ENCODE data around the gene PLAAT4.
A peak's percentile ranks its signal among the peaks of the same experiment; 100 is the strongest.
"Not testable (repeated sequence)": the region's sequence is repeated elsewhere in the genome, so short reads cannot be mapped to it uniquely, and the experiment has no call there.

PLAAT4 gene

DNA sequence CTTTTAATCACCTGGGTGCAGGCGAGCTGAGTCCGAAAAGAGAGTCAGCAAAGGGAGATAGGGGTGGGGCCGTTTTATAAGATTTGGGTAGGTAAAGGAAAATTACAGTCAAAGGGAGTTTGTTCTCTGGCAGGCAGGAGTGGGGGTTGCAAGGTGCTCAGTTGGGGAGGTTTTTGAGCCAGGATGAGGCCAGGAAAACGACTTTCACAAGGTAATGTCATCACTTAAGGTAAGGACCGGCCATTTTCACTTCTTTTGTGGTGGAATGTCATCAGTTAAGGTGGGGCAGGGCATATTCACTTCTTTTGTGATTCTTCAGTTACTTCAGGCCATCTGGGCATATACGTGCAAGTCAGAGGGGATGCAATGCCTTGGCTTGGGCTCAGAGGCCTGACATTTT lies 7.2 kb upstream of the PLAAT4 start:
- H2BK15ac ChIP-seq (ENCODE audit: low read depth, poor library complexity, severe bottlenecking); H2AFZ ChIP-seq (ENCODE audit: low read depth, low read length); H3K27me3 ChIP-seq (ENCODE audit: control insufficient read depth in 1 of 2, insufficient read depth in 1 of 2, low read length in 2 of 2); H3K4me2 ChIP-seq (ENCODE audit: low read length, poor library complexity, severe bottlenecking); H2BK12ac ChIP-seq (ENCODE audit: low read length in 2 of 2); H3K79me1 ChIP-seq (replicated peaks; ENCODE audit: low read length, poor library complexity, severe bottlenecking); H2BK120ac ChIP-seq (ENCODE audit: low read depth, low read length); H2BK5ac ChIP-seq (ENCODE audit: low read depth, low read length, poor library complexity, severe bottlenecking); H3K36me3 ChIP-seq (ENCODE audit: control insufficient read depth in 1 of 2, insufficient read depth in 2 of 2, low read depth in 1 of 2, low read length in 2 of 2); H3K23ac ChIP-seq (ENCODE audit: low read length in 2 of 2); H3K18ac ChIP-seq (ENCODE audit: low read depth in 1 of 2, low read length in 2 of 2); H3K9me3 ChIP-seq (ENCODE audit: control insufficient read depth, low read length); DNase-seq; H3K9ac ChIP-seq (ENCODE audit: low read length); H3K4ac ChIP-seq (ENCODE audit: low read depth in 1 of 2, low read length in 2 of 2); H3K4me3 ChIP-seq (ENCODE audit: insufficient read depth in 1 of 2, low read depth in 1 of 2, low read length in 2 of 2); H4K8ac ChIP-seq (ENCODE audit: low read length); H4K91ac ChIP-seq (ENCODE audit: low read length); H3K14ac ChIP-seq (ENCODE audit: low read length in 2 of 2): not testable (repeated sequence)
- 53% methylated on average over 6 of the region's 6 CpGs for WGBS
- Histone ChIP-seq H2AK5ac (ENCODE audit: low read length, severe bottlenecking) (peak overlapping the region; percentile 69), H3K4me1 (ENCODE audit: control insufficient read depth, insufficient read depth, low read depth, low read length) (peaks cover 10% of the 10 kb centered on the region), H3K27ac (ENCODE audit: low read length, poor library complexity, severe bottlenecking) (peak overlapping the region; percentile 90)

DNA sequence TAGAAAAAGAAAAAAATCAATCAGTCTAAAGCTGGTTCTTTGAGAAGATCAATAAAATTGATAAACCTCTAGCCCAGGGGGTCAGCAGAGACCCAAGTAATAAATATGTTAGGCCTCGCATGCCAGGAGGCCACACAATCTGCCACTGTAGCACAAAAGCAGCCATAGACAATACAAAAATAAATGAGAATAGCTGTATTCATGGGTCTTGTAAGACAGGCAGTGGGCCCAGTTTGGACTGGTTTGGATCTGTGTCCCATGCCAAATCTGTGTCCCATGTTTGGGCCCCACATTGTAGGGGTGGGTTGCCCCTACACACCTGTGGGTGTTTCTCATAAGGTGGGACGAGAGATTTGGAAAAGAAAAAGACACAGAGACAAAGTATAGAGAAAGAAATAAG lies 6.6 kb upstream of the PLAAT4 start:
- H3K23ac ChIP-seq (ENCODE audit: low read length in 2 of 2) = no peak overlapping the region
- no peak overlapping the region for H2BK120ac ChIP-seq (ENCODE audit: low read depth, low read length)
- H2AFZ ChIP-seq (ENCODE audit: low read depth, low read length) = no peak overlapping the region
- H2AK5ac ChIP-seq (ENCODE audit: low read length, severe bottlenecking) = peak overlapping the region; percentile 99
- H4K91ac ChIP-seq (ENCODE audit: low read length) = no peak overlapping the region
- H2BK5ac ChIP-seq (ENCODE audit: low read depth, low read length, poor library complexity, severe bottlenecking) = peak overlapping the region; percentile 4
- no peaks in the 10 kb centered on the region for H3K36me3 ChIP-seq (ENCODE audit: control insufficient read depth in 1 of 2, insufficient read depth in 2 of 2, low read depth in 1 of 2, low read length in 2 of 2)
- no peak overlapping the region for H3K4ac ChIP-seq (ENCODE audit: low read depth in 1 of 2, low read length in 2 of 2)
- no peak overlapping the region for H2BK15ac ChIP-seq (ENCODE audit: low read depth, poor library complexity, severe bottlenecking)
- DNase-seq = no peak
- no peak overlapping the region for H3K9ac ChIP-seq (ENCODE audit: low read length)
- 83% methylated on average over 2 of the region's 2 CpGs for WGBS
- peaks cover 10% of the 10 kb centered on the region for H3K4me1 ChIP-seq (ENCODE audit: control insufficient read depth, insufficient read depth, low read depth, low read length)
- H3K79me1 ChIP-seq (replicated peaks; ENCODE audit: low read length, poor library complexity, severe bottlenecking) = no peaks in the 10 kb centered on the region
- no peak overlapping the region for H2BK12ac ChIP-seq (ENCODE audit: low read length in 2 of 2)
- peak overlapping the region; percentile 86 for H3K27ac ChIP-seq (ENCODE audit: low read length, poor library complexity, severe bottlenecking)
- H3K9me3 ChIP-seq (ENCODE audit: control insufficient read depth, low read length) = no peaks in the 10 kb centered on the region
- H3K27me3 ChIP-seq (ENCODE audit: control insufficient read depth in 1 of 2, insufficient read depth in 1 of 2, low read length in 2 of 2) = no peaks in the 10 kb centered on the region
- H3K18ac ChIP-seq (ENCODE audit: low read depth in 1 of 2, low read length in 2 of 2) = no peak overlapping the region
- no peak overlapping the region for H3K14ac ChIP-seq (ENCODE audit: low read length in 2 of 2)
- H3K4me3 ChIP-seq (ENCODE audit: insufficient read depth in 1 of 2, low read depth in 1 of 2, low read length in 2 of 2) = no peak overlapping the region
- H4K8ac ChIP-seq (ENCODE audit: low read length) = no peak overlapping the region
- no peak overlapping the region for H3K4me2 ChIP-seq (ENCODE audit: low read length, poor library complexity, severe bottlenecking)

DNA sequence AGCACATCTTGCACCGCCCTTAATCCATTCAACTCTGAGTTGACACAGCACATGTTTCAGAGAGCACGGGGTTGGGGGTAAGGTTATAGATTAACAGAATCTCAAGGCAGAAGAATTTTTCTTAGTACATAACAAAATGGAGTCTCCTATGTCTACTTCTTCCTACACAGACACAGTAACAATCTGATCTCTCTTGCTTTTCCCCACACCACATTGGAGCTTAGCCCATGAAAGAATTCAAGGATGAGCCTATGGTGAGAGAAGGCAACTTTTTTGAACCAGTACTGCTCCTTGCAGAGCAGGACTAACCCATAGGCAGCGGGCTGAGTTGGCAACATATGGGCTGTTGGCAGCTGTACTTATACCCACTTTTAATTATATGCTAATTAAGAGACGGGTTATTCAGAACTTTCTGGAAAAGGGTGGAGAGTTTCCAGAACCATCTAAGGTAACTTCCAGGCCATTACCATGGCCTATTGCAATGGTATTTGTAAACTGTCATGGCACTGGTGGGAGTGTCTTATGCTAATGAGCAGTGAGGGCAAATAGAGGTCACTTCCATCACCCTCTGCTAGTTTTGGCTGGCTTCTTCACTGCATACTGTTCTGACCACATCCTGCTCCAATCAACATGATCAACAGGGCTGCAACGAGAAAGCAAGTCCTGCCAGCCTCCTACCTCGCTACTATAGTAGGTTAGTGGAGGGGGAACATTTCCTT lies 5.4 kb upstream of the PLAAT4 start:
- not testable (repeated sequence) for H3K14ac ChIP-seq (ENCODE audit: low read length in 2 of 2); H3K18ac ChIP-seq (ENCODE audit: low read depth in 1 of 2, low read length in 2 of 2); H4K8ac ChIP-seq (ENCODE audit: low read length); H3K4me3 ChIP-seq (ENCODE audit: insufficient read depth in 1 of 2, low read depth in 1 of 2, low read length in 2 of 2); H4K91ac ChIP-seq (ENCODE audit: low read length); H2BK120ac ChIP-seq (ENCODE audit: low read depth, low read length); H3K4ac ChIP-seq (ENCODE audit: low read depth in 1 of 2, low read length in 2 of 2); H3K9me3 ChIP-seq (ENCODE audit: control insufficient read depth, low read length); H3K9ac ChIP-seq (ENCODE audit: low read length); H3K23ac ChIP-seq (ENCODE audit: low read length in 2 of 2); H3K27me3 ChIP-seq (ENCODE audit: control insufficient read depth in 1 of 2, insufficient read depth in 1 of 2, low read length in 2 of 2); H2BK15ac ChIP-seq (ENCODE audit: low read depth, poor library complexity, severe bottlenecking); H2AFZ ChIP-seq (ENCODE audit: low read depth, low read length); H3K79me1 ChIP-seq (replicated peaks; ENCODE audit: low read length, poor library complexity, severe bottlenecking); H2BK12ac ChIP-seq (ENCODE audit: low read length in 2 of 2); H3K36me3 ChIP-seq (ENCODE audit: control insufficient read depth in 1 of 2, insufficient read depth in 2 of 2, low read depth in 1 of 2, low read length in 2 of 2); H3K4me2 ChIP-seq (ENCODE audit: low read length, poor library complexity, severe bottlenecking)
- Histone ChIP-seq H2AK5ac (ENCODE audit: low read length, severe bottlenecking) (peak overlapping the region; percentile 79), H2BK5ac (ENCODE audit: low read depth, low read length, poor library complexity, severe bottlenecking) (peak overlapping the region; percentile 48), H3K4me1 (ENCODE audit: control insufficient read depth, insufficient read depth, low read depth, low read length) (peaks cover 13% of the 10 kb centered on the region), H3K27ac (ENCODE audit: low read length, poor library complexity, severe bottlenecking) (peak overlapping the region; percentile 96)
- WGBS = 70% methylated on average over 2 of the region's 6 CpGs
- DNase-seq = peak; percentile 50

DNA sequence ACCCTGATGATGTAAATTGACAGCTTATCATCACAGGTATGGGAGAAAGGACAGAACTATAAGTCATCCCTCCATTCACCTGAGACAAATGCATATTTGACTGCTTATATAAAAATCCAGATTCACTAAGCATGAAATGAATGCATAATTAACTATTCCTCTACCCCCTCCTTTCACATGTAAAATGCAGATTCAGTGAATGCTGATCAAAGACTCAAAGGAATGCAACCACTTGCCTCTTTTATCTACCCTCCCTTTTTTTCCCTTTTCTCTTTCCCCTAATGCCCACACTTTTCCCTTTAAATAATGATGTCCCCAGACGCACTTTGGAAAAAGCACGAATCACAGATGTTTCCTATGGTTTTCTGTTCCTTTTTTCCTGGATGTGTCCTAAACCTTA lies 4.5 kb upstream of the PLAAT4 start:
- Histone ChIP-seq H3K79me1 (replicated peaks; ENCODE audit: low read length, poor library complexity, severe bottlenecking) (no peaks in the 10 kb centered on the region), H2BK5ac (ENCODE audit: low read depth, low read length, poor library complexity, severe bottlenecking) (no peak overlapping the region), H3K4me2 (ENCODE audit: low read length, poor library complexity, severe bottlenecking) (no peak overlapping the region), H3K4ac (ENCODE audit: low read depth in 1 of 2, low read length in 2 of 2) (no peak overlapping the region), H3K9me3 (ENCODE audit: control insufficient read depth, low read length) (no peaks in the 10 kb centered on the region), H2AFZ (ENCODE audit: low read depth, low read length) (no peak overlapping the region), H3K4me3 (ENCODE audit: insufficient read depth in 1 of 2, low read depth in 1 of 2, low read length in 2 of 2) (no peak overlapping the region), H3K14ac (ENCODE audit: low read length in 2 of 2) (no peak overlapping the region), H4K91ac (ENCODE audit: low read length) (no peak overlapping the region), H3K4me1 (ENCODE audit: control insufficient read depth, insufficient read depth, low read depth, low read length) (peaks cover 18% of the 10 kb centered on the region), H3K36me3 (ENCODE audit: control insufficient read depth in 1 of 2, insufficient read depth in 2 of 2, low read depth in 1 of 2, low read length in 2 of 2) (no peaks in the 10 kb centered on the region), H2AK5ac (ENCODE audit: low read length, severe bottlenecking) (no peak overlapping the region), H3K18ac (ENCODE audit: low read depth in 1 of 2, low read length in 2 of 2) (no peak overlapping the region), H4K8ac (ENCODE audit: low read length) (no peak overlapping the region), H3K27me3 (ENCODE audit: control insufficient read depth in 1 of 2, insufficient read depth in 1 of 2, low read length in 2 of 2) (no peaks in the 10 kb centered on the region), H3K23ac (ENCODE audit: low read length in 2 of 2) (no peak overlapping the region), H2BK120ac (ENCODE audit: low read depth, low read length) (no peak overlapping the region), H2BK12ac (ENCODE audit: low read length in 2 of 2) (no peak overlapping the region), H3K9ac (ENCODE audit: low read length) (no peak overlapping the region), H3K27ac (ENCODE audit: low read length, poor library complexity, severe bottlenecking) (peak overlapping the region; percentile 9), H2BK15ac (ENCODE audit: low read depth, poor library complexity, severe bottlenecking) (no peak overlapping the region)
- 65% methylated on average over 2 of the region's 2 CpGs for WGBS
- DNase-seq = no peak

Measured in mesenchymal stem cell (in vitro differentiated cells and primary cell).